GM19035 (cell line): ENCODE measurements around the gene RGS14.
"Not testable (repeated sequence)": the region's sequence is repeated elsewhere in the genome, so short reads cannot be mapped to it uniquely, and the experiment has no call there.

ENCODE experiments used
- ATAC-seq: cut with Tn5 transposase; IDR thresholded peaks from one replicate; pipeline ENCODE4 v1.9.1; 2021; ENCODE audit not compliant: unreplicated experiment

Gene RGS14

GRCh38 chr5:177364159-177364962 is 6.6 kb downstream of the RGS14 start:
- ATAC-seq: no peak

GRCh38 chr5:177365845-177366527 is 8.3 kb downstream of the RGS14 start:
- ATAC-seq: no peak

- no peak for ATAC-seq
These were observed 9.0 kb downstream of the RGS14 start for GRCh38 chr5:177366528-177367322.

- ATAC-seq: no peak
These were observed 9.7 kb downstream of the RGS14 start for GRCh38 chr5:177367323-177367848.

- no peak for ATAC-seq
These were observed 10.5 kb downstream of the RGS14 start for GRCh38 chr5:177367981-177368868.

GRCh38 chr5:177368869-177369644 is 11.3 kb downstream of the RGS14 start:
- ATAC-seq: no peak

GRCh38 chr5:177369645-177370440 is 12.1 kb downstream of the RGS14 start:
- ATAC-seq: no peak

GRCh38 chr5:177370488-177371119 is 12.9 kb downstream of the RGS14 start:
- ATAC-seq: peak; percentile 75

GRCh38 chr5:177371120-177372033 is 13.7 kb downstream of the RGS14 start:
- no peak for ATAC-seq

- ATAC-seq: no peak
These were observed 14.5 kb downstream of the RGS14 start for GRCh38 chr5:177372034-177372896.

GRCh38 chr5:177372910-177373309 is 15.2 kb downstream of the RGS14 start:
- no peak for ATAC-seq

GRCh38 chr5:177373806-177374205 is 16.1 kb downstream of the RGS14 start:
- no peak for ATAC-seq

GRCh38 chr5:177374211-177374610 is 16.5 kb downstream of the RGS14 start:
- ATAC-seq: no peak

GRCh38 chr5:177375516-177375915 is 17.8 kb downstream of the RGS14 start:
- ATAC-seq: not testable (repeated sequence)

- ATAC-seq: no peak
These were observed 18.4 kb downstream of the RGS14 start for GRCh38 chr5:177376107-177376506.
